Measurements from ENCODE around the gene TNFRSF6B. TPM values are rescaled to one million over a fixed set of nuclear protein-coding genes. Genes with fewer than 3 reads are reported as not detected.

The TNFRSF6B gene
- total and polyA plus RNA-seq, 5 donors from 2014 or later, result not detected

DNA sequence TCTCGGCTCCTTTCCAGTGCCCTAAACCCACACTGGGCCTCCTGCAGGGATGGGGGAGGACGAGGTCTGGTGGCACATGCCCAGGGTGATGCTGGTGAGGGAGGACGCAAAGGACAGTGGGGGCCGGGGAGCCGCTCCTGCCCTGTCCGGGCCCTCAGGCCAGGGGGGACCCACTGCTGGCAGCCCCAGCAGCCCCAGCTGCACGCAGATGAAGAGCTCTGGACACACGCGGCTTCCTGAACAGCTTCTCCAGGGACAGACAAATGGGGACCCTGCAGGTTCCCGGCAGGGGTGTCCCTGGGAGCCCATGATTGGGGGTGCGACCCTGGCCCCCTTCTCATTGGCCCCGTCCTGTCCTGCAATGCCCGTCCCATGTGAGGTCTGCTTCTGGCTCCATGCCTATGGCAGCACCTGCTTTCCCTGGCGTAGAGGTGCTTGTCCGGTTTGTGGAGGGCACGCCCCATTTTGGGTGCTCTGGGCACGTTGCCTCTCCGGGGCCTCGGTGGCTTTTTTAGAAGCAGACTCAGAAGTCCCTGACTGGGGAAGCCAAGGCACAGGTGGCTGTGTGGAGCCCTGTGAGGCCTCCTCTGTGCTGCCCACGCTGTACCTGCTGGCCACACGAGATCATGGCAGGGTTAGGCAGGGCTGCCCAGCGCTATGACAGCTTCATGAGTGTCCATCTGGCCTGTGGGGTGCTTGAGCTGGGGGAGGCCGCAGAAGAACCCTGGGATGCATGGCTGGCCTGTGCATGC lies 15.4 kb upstream of the TNFRSF6B start:
- peak overlapping the region in 1 of 3 donors; percentile 42 for H3K27ac Mint-ChIP-seq

DNA sequence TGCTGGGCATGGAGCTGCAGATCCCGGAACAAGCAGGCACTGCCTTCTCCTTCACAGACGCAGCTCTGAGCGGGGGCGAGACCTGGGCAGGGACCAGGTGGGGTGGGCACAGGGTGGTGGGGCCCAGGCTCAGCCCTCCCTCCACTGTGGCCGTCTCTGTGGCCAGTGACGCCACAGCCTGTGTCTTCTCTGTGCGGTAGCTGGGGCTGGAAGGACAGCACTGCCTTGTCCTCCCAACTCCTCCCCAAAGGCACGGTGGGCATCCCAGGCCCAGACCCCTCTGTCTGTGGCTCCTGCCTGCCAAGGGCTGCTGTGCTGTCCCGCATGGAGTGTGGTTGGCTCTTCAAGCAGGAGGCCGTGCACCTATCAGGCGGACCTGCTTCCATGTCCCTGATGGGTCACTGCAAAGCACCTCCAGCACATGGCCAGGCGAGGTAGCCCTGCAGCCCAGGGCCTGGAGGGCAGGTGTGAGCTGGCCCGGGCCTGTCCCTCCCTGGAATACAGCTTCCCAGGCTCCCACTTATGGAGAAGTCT lies 14.8 kb upstream of the TNFRSF6B start:
- no peaks in the 10 kb centered on the region for H3K27me3 Mint-ChIP-seq
- no peak for ATAC-seq (ENCODE audit: low read depth in 2 of 2)
- Histone ChIP-seq H3K4me1 (ENCODE audit: control insufficient read depth, insufficient read depth, low read length, poor library complexity, severe bottlenecking) (no peaks in the 10 kb centered on the region), H3K9me3 (ENCODE audit: control insufficient read depth in 2 of 2, low read length in 2 of 2) (no peaks in the 10 kb centered on the region), H3K36me3 (ENCODE audit: control insufficient read depth, insufficient read depth, low read length) (no peaks in the 10 kb centered on the region), H3K27ac (ENCODE audit: insufficient read depth, low read length, poor library complexity, severe bottlenecking) (no peak overlapping the region), H3K27me3 (ENCODE audit: control insufficient read depth, insufficient read depth, low read length) (no peaks in the 10 kb centered on the region), H3K4me3 (ENCODE audit: low read depth, low read length) (no peak overlapping the region)
- no peaks in the 10 kb centered on the region for H3K36me3 Mint-ChIP-seq
- no peak overlapping the region for H3K4me3 Mint-ChIP-seq
- DNase-seq, result no peak
- H3K4me1 Mint-ChIP-seq, result no peaks in the 10 kb centered on the region
- H3K27ac Mint-ChIP-seq, result peak overlapping the region in 1 of 3 donors; percentile 42
- H3K9me3 Mint-ChIP-seq, result no peaks in the 10 kb centered on the region

More for the DNA sequence above, 15.4 kb upstream of the TNFRSF6B start:
- no peaks in the 10 kb centered on the region for H3K27me3 Mint-ChIP-seq
- no peaks in the 10 kb centered on the region for H3K4me1 ChIP-seq (ENCODE audit: control insufficient read depth, insufficient read depth, low read length, poor library complexity, severe bottlenecking)
- H3K9me3 Mint-ChIP-seq, result no peaks in the 10 kb centered on the region
- no peaks in the 10 kb centered on the region for H3K36me3 ChIP-seq (ENCODE audit: control insufficient read depth, insufficient read depth, low read length)
- H3K9me3 ChIP-seq (ENCODE audit: control insufficient read depth in 2 of 2, low read length in 2 of 2), result no peaks in the 10 kb centered on the region
- no peak overlapping the region for H3K4me3 Mint-ChIP-seq
- no peak overlapping the region for H3K27ac ChIP-seq (ENCODE audit: insufficient read depth, low read length, poor library complexity, severe bottlenecking)
- H3K4me3 ChIP-seq (ENCODE audit: low read depth, low read length), result no peak overlapping the region
- H3K36me3 Mint-ChIP-seq, result peaks cover 3% of the 10 kb centered on the region
- no peaks in the 10 kb centered on the region for H3K4me1 Mint-ChIP-seq
- no peak for ATAC-seq (ENCODE audit: low read depth in 2 of 2)
- DNase-seq, result no peak
- no peaks in the 10 kb centered on the region for H3K27me3 ChIP-seq (ENCODE audit: control insufficient read depth, insufficient read depth, low read length)

GRCh38 chr20:63682384-63683139 lies 13.9 kb upstream of the TNFRSF6B start:
- Mint-ChIP-seq H3K27me3 (no peaks in the 10 kb centered on the region), H3K36me3 (no peaks in the 10 kb centered on the region), H3K4me3 (no peak overlapping the region), H3K27ac (no peak overlapping the region), H3K4me1 (peaks cover 0 to 2% (median 0%) of the 10 kb centered on the region in 4 donors), H3K9me3 (no peaks in the 10 kb centered on the region)
- no peak for ATAC-seq (ENCODE audit: low read depth in 2 of 2)
- H3K27ac ChIP-seq (ENCODE audit: insufficient read depth, low read length, poor library complexity, severe bottlenecking), result no peak overlapping the region
- no peaks in the 10 kb centered on the region for H3K36me3 ChIP-seq (ENCODE audit: control insufficient read depth, insufficient read depth, low read length)
- no peak overlapping the region for H3K4me3 ChIP-seq (ENCODE audit: low read depth, low read length)
- H3K9me3 ChIP-seq (ENCODE audit: control insufficient read depth in 2 of 2, low read length in 2 of 2), result no peaks in the 10 kb centered on the region
- H3K4me1 ChIP-seq (ENCODE audit: control insufficient read depth, insufficient read depth, low read length, poor library complexity, severe bottlenecking), result peaks cover 9% of the 10 kb centered on the region
- H3K27me3 ChIP-seq (ENCODE audit: control insufficient read depth, insufficient read depth, low read length), result no peaks in the 10 kb centered on the region
- DNase-seq, result no peak

- no peak overlapping the region for H3K4me3 Mint-ChIP-seq
- Histone ChIP-seq H3K4me1 (ENCODE audit: control insufficient read depth, insufficient read depth, low read length, poor library complexity, severe bottlenecking) (peaks cover 10% of the 10 kb centered on the region), H3K27me3 (ENCODE audit: control insufficient read depth, insufficient read depth, low read length) (no peaks in the 10 kb centered on the region), H3K36me3 (ENCODE audit: control insufficient read depth, insufficient read depth, low read length) (no peaks in the 10 kb centered on the region), H3K4me3 (ENCODE audit: low read depth, low read length) (no peak overlapping the region), H3K9me3 (ENCODE audit: control insufficient read depth in 2 of 2, low read length in 2 of 2) (no peaks in the 10 kb centered on the region), H3K27ac (ENCODE audit: insufficient read depth, low read length, poor library complexity, severe bottlenecking) (no peak overlapping the region)
- no peaks in the 10 kb centered on the region for H3K27me3 Mint-ChIP-seq
- peaks cover 0 to 3% (median 0%) of the 10 kb centered on the region in 4 donors for H3K4me1 Mint-ChIP-seq
- ATAC-seq (ENCODE audit: low read depth in 2 of 2) (no peak), DNase-seq (no peak)
- H3K9me3 Mint-ChIP-seq, result no peaks in the 10 kb centered on the region
- H3K27ac Mint-ChIP-seq, result no peak overlapping the region
- H3K36me3 Mint-ChIP-seq, result no peaks in the 10 kb centered on the region
Observed at GRCh38 chr20:63685269-63686026, 11.0 kb upstream of the TNFRSF6B start.

GRCh38 chr20:63686094-63686491 lies 10.4 kb upstream of the TNFRSF6B start:
- Histone ChIP-seq H3K27me3 (ENCODE audit: control insufficient read depth, insufficient read depth, low read length) (no peaks in the 10 kb centered on the region), H3K9me3 (ENCODE audit: control insufficient read depth in 2 of 2, low read length in 2 of 2) (no peaks in the 10 kb centered on the region), H3K27ac (ENCODE audit: insufficient read depth, low read length, poor library complexity, severe bottlenecking) (no peak overlapping the region), H3K36me3 (ENCODE audit: control insufficient read depth, insufficient read depth, low read length) (no peaks in the 10 kb centered on the region), H3K4me1 (ENCODE audit: control insufficient read depth, insufficient read depth, low read length, poor library complexity, severe bottlenecking) (peaks cover 10% of the 10 kb centered on the region), H3K4me3 (ENCODE audit: low read depth, low read length) (no peak overlapping the region)
- Mint-ChIP-seq H3K27me3 (no peaks in the 10 kb centered on the region), H3K4me3 (no peak overlapping the region), H3K27ac (peak overlapping the region in 1 of 3 donors; percentile 66), H3K4me1 (peaks cover 0 to 3% (median 0%) of the 10 kb centered on the region in 4 donors), H3K36me3 (no peaks in the 10 kb centered on the region), H3K9me3 (no peaks in the 10 kb centered on the region)
- ATAC-seq (ENCODE audit: low read depth in 2 of 2) (peak in 1 of 2 donors; percentile 4), DNase-seq (no peak)

DNA sequence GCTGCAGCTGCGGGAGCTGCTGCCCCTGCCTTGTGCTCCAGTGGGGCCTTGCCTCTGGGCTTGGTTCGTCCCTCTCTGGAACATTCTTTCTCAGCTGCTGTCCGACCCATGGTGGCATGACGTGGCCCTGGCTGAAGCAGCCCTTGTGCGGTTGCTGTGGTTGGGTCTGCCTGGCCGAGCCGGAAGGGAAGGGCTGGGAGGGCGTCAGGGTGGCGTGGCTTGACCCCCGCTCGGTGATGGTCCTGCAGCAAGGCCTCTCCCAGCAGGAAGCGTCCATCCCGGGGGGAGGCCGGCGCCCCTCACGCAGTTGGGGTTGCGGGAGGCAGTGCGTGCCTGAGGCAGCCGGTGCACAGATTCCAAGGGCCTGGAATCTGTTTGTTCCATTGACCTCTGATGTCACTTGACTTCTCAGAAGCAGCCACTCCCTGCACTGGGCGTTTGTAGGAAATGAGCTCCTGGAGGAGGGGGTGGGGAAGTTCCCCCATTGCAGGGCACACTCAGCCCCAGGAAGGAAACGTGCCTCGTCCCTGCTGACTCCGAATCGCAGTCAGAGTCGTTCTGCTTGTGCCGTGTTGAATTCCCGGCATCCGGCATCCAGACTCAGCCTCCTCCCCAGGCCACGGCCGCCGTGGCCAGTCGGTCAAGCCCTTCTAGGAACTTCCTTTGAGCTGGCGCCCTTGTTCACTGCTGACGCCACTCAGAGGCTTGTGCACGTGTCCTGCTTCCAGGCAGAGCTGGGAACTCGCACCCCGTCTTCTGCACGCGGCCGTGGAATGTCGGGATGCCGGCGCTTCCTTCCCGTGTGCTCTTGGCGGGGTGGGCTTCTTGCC lies 9.7 kb upstream of the TNFRSF6B start:
- Mint-ChIP-seq H3K27me3 (no peaks in the 10 kb centered on the region), H3K27ac (peak overlapping the region in 1 of 3 donors; percentile 66), H3K36me3 (no peaks in the 10 kb centered on the region), H3K4me1 (peaks cover 0 to 3% (median 0%) of the 10 kb centered on the region in 4 donors), H3K9me3 (no peaks in the 10 kb centered on the region), H3K4me3 (no peak overlapping the region)
- H3K36me3 ChIP-seq (ENCODE audit: control insufficient read depth, insufficient read depth, low read length), result no peaks in the 10 kb centered on the region
- H3K27me3 ChIP-seq (ENCODE audit: control insufficient read depth, insufficient read depth, low read length), result no peaks in the 10 kb centered on the region
- H3K9me3 ChIP-seq (ENCODE audit: control insufficient read depth in 2 of 2, low read length in 2 of 2), result no peaks in the 10 kb centered on the region
- no peak overlapping the region for H3K27ac ChIP-seq (ENCODE audit: insufficient read depth, low read length, poor library complexity, severe bottlenecking)
- H3K4me1 ChIP-seq (ENCODE audit: control insufficient read depth, insufficient read depth, low read length, poor library complexity, severe bottlenecking), result peaks cover 10% of the 10 kb centered on the region
- ATAC-seq (ENCODE audit: low read depth in 2 of 2) (peak; percentile 19 to 30), DNase-seq (peak in 1 of 3 donors; percentile 47)
- H3K4me3 ChIP-seq (ENCODE audit: low read depth, low read length), result no peak overlapping the region
